ENCODE measurements around the gene PER2. TPM values are rescaled to one million over a fixed set of nuclear protein-coding genes. Genes with fewer than 3 reads are reported as not detected.

Gene PER2
- total and polyA plus RNA-seq, 2 of the 4 experiments (the other 2 are of a cell fraction) = 1.7 to 3.2 TPM

- Histone ChIP-seq H3K14ac (replicated peaks; ENCODE audit: low read depth, low read length) (no peak overlapping the region), H4K20me1 (ENCODE audit: insufficient read depth, low read length) (no peaks in the 10 kb centered on the region), H3K27ac (ENCODE audit: insufficient read depth, low read length) (no peak overlapping the region), H3K4me3 (ENCODE audit: insufficient read depth, low read depth, low read length) (no peak overlapping the region), H2AK9ac (replicated peaks; ENCODE audit: low read depth, low read length, poor library complexity) (no peak overlapping the region), H3K9me3 (ENCODE audit: control insufficient read depth, insufficient read depth, low read length) (no peaks in the 10 kb centered on the region), H3K4me1 (ENCODE audit: control insufficient read depth, insufficient read depth, low read length) (peaks cover 7% of the 10 kb centered on the region; the same call in 1 of the 2 replicates), H3K36me3 (ENCODE audit: control insufficient read depth, insufficient read depth, low read length) (peaks cover 12% of the 10 kb centered on the region), H3K79me1 (ENCODE audit: low read depth in 1 of 2, low read length in 2 of 2) (no peaks in the 10 kb centered on the region), H2AFZ (replicated peaks; ENCODE audit: low read length, poor library complexity) (no peak overlapping the region), H4K5ac (ENCODE audit: low read depth, low read length) (no peak overlapping the region), H3K27me3 (ENCODE audit: control insufficient read depth, insufficient read depth, low read length) (no peaks in the 10 kb centered on the region), H3K9ac (ENCODE audit: low read depth, low read length) (no peak overlapping the region), H3K23ac (ENCODE audit: low read depth, low read length) (no peak overlapping the region), H4K8ac (ENCODE audit: low read depth in 2 of 2, low read length in 2 of 2) (no peak overlapping the region), H2BK15ac (ENCODE audit: low read depth, low read length) (no peak overlapping the region), H3K4me2 (ENCODE audit: low read depth, low read length) (no peak overlapping the region), H3K9me1 (ENCODE audit: insufficient read depth, low read length) (peaks cover 6% of the 10 kb centered on the region; the same call in 1 of the 2 replicates), H4K91ac (ENCODE audit: insufficient read depth, low read depth, low read length) (no peak overlapping the region), H3K18ac (ENCODE audit: low read depth, low read length) (no peak overlapping the region), H2BK120ac (ENCODE audit: low read depth, low read length) (no peak overlapping the region), H3K56ac (ENCODE audit: extremely low read depth, insufficient read depth, low read length) (no peak overlapping the region), H2BK5ac (ENCODE audit: low read depth, low read length, poor library complexity, severe bottlenecking) (no peak overlapping the region), H2AK5ac (ENCODE audit: low read depth, low read length) (no peak overlapping the region), H2BK20ac (ENCODE audit: low read depth, low read length) (no peak overlapping the region), H3K4ac (ENCODE audit: low read depth, low read length) (no peak overlapping the region)
- WGBS, 2 experiments (ENCODE audit: extremely low coverage in 2 of 2, insufficient read length in 1 of 2) = 100% methylated on average over 1 of the region's 4 CpGs; no CpG with 5 or more reads in 1 of the 2 experiments
- POLR2A ChIA-PET (ENCODE audit: unreplicated experiment) = no interaction called here
- intact Hi-C loops (cut with micrococcal nuclease) (loop anchor here (10.0 kb wide), 1 partner anchor 489 kb away; no protein-coding TSS in a partner anchor), dilution Hi-C loops (cut with HindIII; ENCODE audit: low sequenced_read_pairs, unreplicated experiment) (no loop called here), in situ Hi-C loops (cut with MboI; ENCODE audit: low sequenced_read_pairs) (loop anchor here (5.0 kb wide), 1 partner anchor 407 kb away; the partner anchor contains the start of gene RAMP1)
- ATAC-seq (ENCODE audit: low read depth) (no peak), DNase-seq (no peak)
- BruUV-seq (replicated peaks) = no TSS peak
- TF ChIP-seq MAZ (IDR thresholded peaks at IDR 0.05; ENCODE audit: borderline replicate concordance, low read depth, low read length) = no peak
- no peak for TF ChIP-seq RAD21 (IDR thresholded peaks at IDR 0.05; ENCODE audit: low read length)
- TF ChIP-seq CEBPB (IDR thresholded peaks at IDR 0.05; ENCODE audit: low read depth, low read length) = no peak
- no peak for TF ChIP-seq CTCF (conservative IDR thresholded peaks at IDR 0.05; ENCODE audit: low read depth, low read length)
- no peak for TF ChIP-seq POLR2A (IDR thresholded peaks at IDR 0.05; ENCODE audit: low read depth, low read length)
- no peak for TF ChIP-seq FOS (IDR thresholded peaks at IDR 0.05; ENCODE audit: low read depth, low read length)
- TF ChIP-seq MAFK (IDR thresholded peaks at IDR 0.05; ENCODE audit: low read depth, low read length) = no peak
- no peak for TF ChIP-seq RFX5 (IDR thresholded peaks at IDR 0.05; ENCODE audit: low read depth, low read length)
- no peak for TF ChIP-seq USF2 (IDR thresholded peaks at IDR 0.05; ENCODE audit: low read depth, low read length)
- TF ChIP-seq NFE2L2 (IDR thresholded peaks at IDR 0.05; ENCODE audit: low read depth, low read length) = no peak
- no peak for TF ChIP-seq BHLHE40 (IDR thresholded peaks at IDR 0.05; ENCODE audit: low read depth, low read length)
- TF ChIP-seq CHD1 (IDR thresholded peaks at IDR 0.05; ENCODE audit: low read depth, low read length) = no peak
- no peak for TF ChIP-seq RCOR1 (IDR thresholded peaks at IDR 0.05; ENCODE audit: insufficient replicate concordance, low read length)
- TF ChIP-seq MXI1 (IDR thresholded peaks at IDR 0.05; ENCODE audit: borderline replicate concordance, low read depth, low read length) = no peak
- no peak for TF ChIP-seq ELK1 (IDR thresholded peaks at IDR 0.05; ENCODE audit: borderline replicate concordance, low read depth, low read length)
- no peak for TF ChIP-seq SMC3 (IDR thresholded peaks at IDR 0.05; ENCODE audit: low read depth, low read length)
- CTCF ChIA-PET = interaction anchor here (1.0 to 2.6 kb wide), 3 partner anchors 10 to 407 kb away, joined by 6 to 21 read pairs (median 9); no protein-coding TSS in a partner anchor
Observed at GRCh38 chr2:238264072-238264460, 24.3 kb downstream of the PER2 start.

Data from IMR-90 (cell line).